ENCODE data around the gene SOCS4.

DNA sequence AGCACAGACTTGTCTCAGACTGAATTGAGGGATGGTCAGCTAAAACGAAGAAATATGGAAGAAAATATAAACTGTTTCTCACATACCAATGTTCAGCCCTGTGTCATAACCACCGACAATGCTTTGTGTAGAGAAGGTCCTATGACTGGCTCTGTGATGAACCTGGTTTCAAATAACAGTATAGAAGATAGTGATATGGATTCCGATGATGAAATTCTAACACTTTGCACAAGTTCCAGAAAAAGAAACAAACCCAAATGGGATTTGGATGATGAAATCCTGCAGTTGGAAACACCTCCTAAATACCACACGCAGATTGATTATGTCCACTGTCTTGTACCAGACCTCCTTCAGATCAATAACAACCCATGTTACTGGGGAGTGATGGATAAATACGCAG, 16.5 kb downstream of the SOCS4 start:
- TF ChIP-seq, protein P1, sequence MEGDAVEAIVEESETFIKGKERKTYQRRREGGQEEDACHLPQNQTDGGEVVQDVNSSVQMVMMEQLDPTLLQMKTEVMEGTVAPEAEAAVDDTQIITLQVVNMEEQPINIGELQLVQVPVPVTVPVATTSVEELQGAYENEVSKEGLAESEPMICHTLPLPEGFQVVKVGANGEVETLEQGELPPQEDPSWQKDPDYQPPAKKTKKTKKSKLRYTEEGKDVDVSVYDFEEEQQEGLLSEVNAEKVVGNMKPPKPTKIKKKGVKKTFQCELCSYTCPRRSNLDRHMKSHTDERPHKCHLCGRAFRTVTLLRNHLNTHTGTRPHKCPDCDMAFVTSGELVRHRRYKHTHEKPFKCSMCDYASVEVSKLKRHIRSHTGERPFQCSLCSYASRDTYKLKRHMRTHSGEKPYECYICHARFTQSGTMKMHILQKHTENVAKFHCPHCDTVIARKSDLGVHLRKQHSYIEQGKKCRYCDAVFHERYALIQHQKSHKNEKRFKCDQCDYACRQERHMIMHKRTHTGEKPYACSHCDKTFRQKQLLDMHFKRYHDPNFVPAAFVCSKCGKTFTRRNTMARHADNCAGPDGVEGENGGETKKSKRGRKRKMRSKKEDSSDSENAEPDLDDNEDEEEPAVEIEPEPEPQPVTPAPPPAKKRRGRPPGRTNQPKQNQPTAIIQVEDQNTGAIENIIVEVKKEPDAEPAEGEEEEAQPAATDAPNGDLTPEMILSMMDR (IDR thresholded peaks at IDR 0.05) = no peak
- no peak for TF ChIP-seq POLR2A (IDR thresholded peaks at IDR 0.05)

Measured in lower leg skin (tissue), 3 donors.